ENCODE results near the gene ZNF398. TPM values are rescaled to one million over a fixed set of nuclear protein-coding genes. Genes with fewer than 3 reads are reported as not detected.
"Not testable (repeated sequence)": the region's sequence is repeated elsewhere in the genome, so short reads cannot be mapped to it uniquely, and the experiment has no call there.

ZNF398 gene
- total RNA-seq, 2 donors from 2014 or later, result 15.0 to 18.9 TPM

GRCh38 chr7:149214020-149214720 lies 66.9 kb downstream of the ZNF398 start:
- Mint-ChIP-seq H3K9me3 (peaks cover 0 to 1% of the 10 kb centered on the region in 2 donors), H3K4me3 (peak overlapping the region in 1 of 2 donors; percentile 51), H3K4me1 (ENCODE audit: low read depth) (peaks cover 13% of the 10 kb centered on the region), H3K27me3 (ENCODE audit: low read depth) (no peaks in the 10 kb centered on the region), H3K27ac (peak overlapping the region; percentile 70), H3K36me3 (ENCODE audit: insufficient read depth in 2 of 2) (peaks cover 31 to 34% of the 10 kb centered on the region in 2 donors)
- no peak for ATAC-seq (replicated peaks in 1 of 2)
- no peak for DNase-seq

GRCh38 chr7:149216402-149216801 lies 69.1 kb downstream of the ZNF398 start:
- ATAC-seq (replicated peaks in 1 of 2), result no peak
- H3K27me3 Mint-ChIP-seq (ENCODE audit: low read depth), result no peaks in the 10 kb centered on the region
- peaks cover 30 to 32% of the 10 kb centered on the region in 2 donors for H3K36me3 Mint-ChIP-seq (ENCODE audit: insufficient read depth in 2 of 2)
- peak overlapping the region; percentile 4 for H3K27ac Mint-ChIP-seq
- H3K4me1 Mint-ChIP-seq (ENCODE audit: low read depth), result no peaks in the 10 kb centered on the region
- H3K4me3 Mint-ChIP-seq, result no peak overlapping the region
- no peaks in the 10 kb centered on the region for H3K9me3 Mint-ChIP-seq
- no peak for DNase-seq

GRCh38 chr7:149217570-149217969 lies 70.3 kb downstream of the ZNF398 start:
- peak overlapping the region; percentile 55 for H3K27ac Mint-ChIP-seq
- ATAC-seq (replicated peaks in 1 of 2), result no peak

GRCh38 chr7:149218469-149219420 lies 71.5 kb downstream of the ZNF398 start:
- no peak overlapping the region for H3K4me3 Mint-ChIP-seq
- DNase-seq, result no peak
- ATAC-seq (replicated peaks in 1 of 2), result no peak
- H3K9me3 Mint-ChIP-seq, result no peaks in the 10 kb centered on the region
- no peaks in the 10 kb centered on the region for H3K4me1 Mint-ChIP-seq (ENCODE audit: low read depth)
- H3K27ac Mint-ChIP-seq, result peak overlapping the region; percentile 55
- no peaks in the 10 kb centered on the region for H3K27me3 Mint-ChIP-seq (ENCODE audit: low read depth)
- H3K36me3 Mint-ChIP-seq (ENCODE audit: insufficient read depth in 2 of 2), result peaks cover 26 to 37% of the 10 kb centered on the region in 2 donors

More at GRCh38 chr7:149217570-149217969, 70.3 kb downstream of the ZNF398 start:
- Mint-ChIP-seq H3K4me3 (no peak overlapping the region), H3K9me3 (no peaks in the 10 kb centered on the region), H3K27me3 (ENCODE audit: low read depth) (no peaks in the 10 kb centered on the region), H3K36me3 (ENCODE audit: insufficient read depth in 2 of 2) (peaks cover 29 to 36% of the 10 kb centered on the region in 2 donors), H3K4me1 (ENCODE audit: low read depth) (no peaks in the 10 kb centered on the region)
- no peak for DNase-seq

- Mint-ChIP-seq H3K9me3 (no peaks in the 10 kb centered on the region), H3K4me3 (no peak overlapping the region), H3K27ac (no peak overlapping the region), H3K27me3 (ENCODE audit: low read depth) (no peaks in the 10 kb centered on the region), H3K36me3 (ENCODE audit: insufficient read depth in 2 of 2) (peaks cover 23 to 38% of the 10 kb centered on the region in 2 donors), H3K4me1 (ENCODE audit: low read depth) (no peaks in the 10 kb centered on the region)
- DNase-seq (no peak), ATAC-seq (replicated peaks in 1 of 2) (no peak)
Observed at GRCh38 chr7:149220534-149220933, 73.3 kb downstream of the ZNF398 start.

GRCh38 chr7:149223176-149223575 lies 75.9 kb downstream of the ZNF398 start:
- no peaks in the 10 kb centered on the region for H3K9me3 Mint-ChIP-seq
- no peak for ATAC-seq (replicated peaks in 1 of 2)
- H3K4me3 Mint-ChIP-seq, result no peak overlapping the region
- no peak for DNase-seq
- no peaks in the 10 kb centered on the region for H3K4me1 Mint-ChIP-seq (ENCODE audit: low read depth)
- no peak overlapping the region for H3K27ac Mint-ChIP-seq
- H3K27me3 Mint-ChIP-seq (ENCODE audit: low read depth), result no peaks in the 10 kb centered on the region
- H3K36me3 Mint-ChIP-seq (ENCODE audit: insufficient read depth in 2 of 2), result peaks cover 12 to 30% of the 10 kb centered on the region in 2 donors

GRCh38 chr7:149223761-149224160 lies 76.5 kb downstream of the ZNF398 start:
- Mint-ChIP-seq H3K27me3 (ENCODE audit: low read depth) (no peaks in the 10 kb centered on the region), H3K4me1 (ENCODE audit: low read depth) (peaks cover under 1% of the 10 kb centered on the region), H3K27ac (no peak overlapping the region), H3K9me3 (no peaks in the 10 kb centered on the region), H3K4me3 (no peak overlapping the region), H3K36me3 (ENCODE audit: insufficient read depth in 2 of 2) (peaks cover 11 to 30% of the 10 kb centered on the region in 2 donors)
- ATAC-seq (replicated peaks in 1 of 2) (no peak), DNase-seq (no peak)

GRCh38 chr7:149224352-149224751 lies 77.1 kb downstream of the ZNF398 start:
- Mint-ChIP-seq H3K27ac (no peak overlapping the region), H3K4me1 (ENCODE audit: low read depth) (peaks cover 7% of the 10 kb centered on the region)
- ATAC-seq (replicated peaks in 1 of 2), result no peak

GRCh38 chr7:149225106-149225505 lies 77.9 kb downstream of the ZNF398 start:
- Mint-ChIP-seq H3K27ac (no peak overlapping the region), H3K4me3 (no peak overlapping the region), H3K36me3 (ENCODE audit: insufficient read depth in 2 of 2) (peaks cover 5 to 21% of the 10 kb centered on the region in 2 donors), H3K4me1 (ENCODE audit: low read depth) (peaks cover 10% of the 10 kb centered on the region), H3K27me3 (ENCODE audit: low read depth) (no peaks in the 10 kb centered on the region), H3K9me3 (no peaks in the 10 kb centered on the region)
- no peak for DNase-seq
- no peak for ATAC-seq (replicated peaks in 1 of 2)

More at GRCh38 chr7:149224352-149224751, 77.1 kb downstream of the ZNF398 start:
- Mint-ChIP-seq H3K27me3 (ENCODE audit: low read depth) (no peaks in the 10 kb centered on the region), H3K36me3 (ENCODE audit: insufficient read depth in 2 of 2) (peaks cover 8 to 26% of the 10 kb centered on the region in 2 donors), H3K4me3 (no peak overlapping the region), H3K9me3 (no peaks in the 10 kb centered on the region)
- DNase-seq, result no peak

- Mint-ChIP-seq H3K9me3 (no peaks in the 10 kb centered on the region), H3K27me3 (ENCODE audit: low read depth) (no peaks in the 10 kb centered on the region), H3K4me1 (ENCODE audit: low read depth) (peaks cover 10% of the 10 kb centered on the region), H3K27ac (no peak overlapping the region), H3K4me3 (no peak overlapping the region), H3K36me3 (ENCODE audit: insufficient read depth in 2 of 2) (peaks cover 5 to 21% of the 10 kb centered on the region in 2 donors)
- ATAC-seq (replicated peaks in 1 of 2) (no peak), DNase-seq (no peak)
Observed at GRCh38 chr7:149225656-149226055, 78.4 kb downstream of the ZNF398 start.

GRCh38 chr7:149226366-149226765 lies 79.1 kb downstream of the ZNF398 start:
- not testable (repeated sequence) for ATAC-seq (replicated peaks in 1 of 2); H3K27me3 Mint-ChIP-seq (ENCODE audit: low read depth); H3K27ac Mint-ChIP-seq; H3K4me1 Mint-ChIP-seq (ENCODE audit: low read depth); H3K9me3 Mint-ChIP-seq; H3K4me3 Mint-ChIP-seq; DNase-seq
- peaks cover 5 to 16% of the 10 kb centered on the region in 2 donors for H3K36me3 Mint-ChIP-seq (ENCODE audit: insufficient read depth in 2 of 2)

GRCh38 chr7:149226840-149227494 lies 79.7 kb downstream of the ZNF398 start:
- Mint-ChIP-seq H3K27ac (no peak overlapping the region), H3K4me1 (ENCODE audit: low read depth) (peaks cover 10% of the 10 kb centered on the region)

More at GRCh38 chr7:149226840-149227494, 79.7 kb downstream of the ZNF398 start:
- Mint-ChIP-seq H3K36me3 (ENCODE audit: insufficient read depth in 2 of 2) (peaks cover 1 to 11% of the 10 kb centered on the region in 2 donors), H3K9me3 (no peaks in the 10 kb centered on the region), H3K27me3 (ENCODE audit: low read depth) (no peaks in the 10 kb centered on the region), H3K4me3 (no peak overlapping the region)
- no peak for ATAC-seq (replicated peaks in 1 of 2)
- no peak for DNase-seq

All from activated T-cell treated with anti-CD3 and anti-CD28 coated beads, Interleukin-2, amount 50 U/mL, for 72 hours (primary cell).